ENCODE measurements around the gene RNF20.

- no peak for TF ChIP-seq ATF2 (tag by site-specific recombination; IDR thresholded peaks at IDR 0.05; ENCODE audit: low read depth)
- no peak for TF ChIP-seq CTCF (tag by site-specific recombination; IDR thresholded peaks at IDR 0.05)
- no peak for TF ChIP-seq ZBTB17 (tag by site-specific recombination; IDR thresholded peaks at IDR 0.05)
- no peak for TF ChIP-seq ZNF302 (tag by site-specific recombination; IDR thresholded peaks at IDR 0.05; ENCODE audit: low read depth)
- TF ChIP-seq ZBTB11 (tag by site-specific recombination; conservative IDR thresholded peaks at IDR 0.05; ENCODE audit: low read depth) = no peak
- no peak for TF ChIP-seq ZNF518A (tag by site-specific recombination; conservative IDR thresholded peaks at IDR 0.05; ENCODE audit: low read depth)
- TF ChIP-seq REST (tag by site-specific recombination; IDR thresholded peaks at IDR 0.05) = no peak
Observed at GRCh38 chr9:101512116-101512515, 21.5 kb upstream of the RNF20 start.

Data from HEK293 (cell line).